Vagina (tissue), 2 donors: Measurements from ENCODE around the gene WDR20. TPM values are rescaled to one million over a fixed set of nuclear protein-coding genes. Genes with fewer than 3 reads are reported as not detected.

Experiments
- DNase-seq, 2 donors: peaks; one replicate each; pipeline ENCODE4 v3.0.0-alpha.2; 2017; ENCODE audit errors: extremely low spot score in 2 of 2
- H3K27ac ChIP-seq: fragments of 200-600 bp; sonication (generic); one replicate; pipeline ENCODE4 v1.5.1; 2019
- H3K27me3 ChIP-seq: fragments of 200-600 bp; sonication (generic); one replicate; pipeline ENCODE4 v1.5.1; 2019
- H3K36me3 ChIP-seq, 2 donors: fragments of 200-600 bp; sonication (generic); one replicate each; pipeline ENCODE4 v1.5.1; 2017 to 2019
- H3K4me1 ChIP-seq: fragments of 200-600 bp; sonication (generic); one replicate; pipeline ENCODE4 v1.5.1; 2019
- H3K4me3 ChIP-seq, 2 donors: fragments of 200-600 bp; sonication (generic); 1 replicate in 1 of 2; 2 replicates in 1 of 2; pipeline ENCODE4 v1.5.1; 2016 to 2019
- H3K9me3 ChIP-seq: fragments of 200-600 bp; sonication (generic); one replicate; pipeline ENCODE4 v1.5.1; 2019
- CTCF ChIP-seq, 3 experiments: fragments of 450-650 bp in 2 of 3; fragments of 200-600 bp in 1 of 3; sonication (generic) in 1 of 3; IDR thresholded peaks; one replicate each; pipeline ENCODE4 v1.5.1; 2017 to 2019; ENCODE audit warnings: antibody characterized with exemption in 3 of 3, mild to moderate bottlenecking in 2 of 3, moderate library complexity in 2 of 3
- POLR2A ChIP-seq, 2 donors: fragments of 450-650 bp; IDR thresholded peaks; one replicate each; pipeline ENCODE4 v1.6.1; 2017; ENCODE audit warnings: antibody characterized with exemption in 2 of 2, mild to moderate bottlenecking in 2 of 2, moderate library complexity in 2 of 2
- POLR2AphosphoS5 ChIP-seq, 2 donors: sonication (generic); formaldehyde crosslinking; IDR thresholded peaks; one replicate each; pipeline ENCODE4 v1.9.0; 2017; ENCODE audit warnings: antibody characterized with exemption in 2 of 2, mild to moderate bottlenecking in 2 of 2, low read depth in 1 of 2; ENCODE audit not compliant: insufficient read depth in 1 of 2
- intact Hi-C: fragments of 100-400 bp; cut with DNase I; formaldehyde crosslinking; loops from one replicate; pipeline ENCODE4 v1.15.1; 2023
- total RNA-seq: library from RNA; depleted of rRNA; stranded (reverse); fragments of >200 nt; gene quantifications from one replicate; pipeline ENCODE4 v1.2.3, GENCODE V29; 2016

Gene WDR20
- total RNA-seq, 1 donor from 2014 or later: 24.8 TPM

GRCh38 chr14:102117852-102118251 lies 21.8 kb upstream of the WDR20 start:
- Histone ChIP-seq H3K36me3 (no peaks in the 10 kb centered on the region), H3K27me3 (no peaks in the 10 kb centered on the region), H3K4me1 (no peaks in the 10 kb centered on the region), H3K9me3 (no peaks in the 10 kb centered on the region), H3K27ac (no peak overlapping the region), H3K4me3 (no peak overlapping the region)
- DNase-seq: no peak
- intact Hi-C loops: no loop called here
- TF ChIP-seq POLR2A (IDR thresholded peaks at IDR 0.05): no peak
- no peak for TF ChIP-seq POLR2AphosphoS5 (IDR thresholded peaks at IDR 0.05; ENCODE audit: insufficient read depth in 1 of 2, low read depth in 1 of 2)
- TF ChIP-seq CTCF (IDR thresholded peaks at IDR 0.05): no peak

- Histone ChIP-seq H3K27ac (no peak overlapping the region), H3K9me3 (no peaks in the 10 kb centered on the region), H3K36me3 (no peaks in the 10 kb centered on the region), H3K4me1 (peaks cover 2% of the 10 kb centered on the region), H3K4me3 (no peak overlapping the region), H3K27me3 (no peaks in the 10 kb centered on the region)
- DNase-seq: no peak
- intact Hi-C loops: no loop called here
- TF ChIP-seq POLR2A (IDR thresholded peaks at IDR 0.05) (no peak), CTCF (IDR thresholded peaks at IDR 0.05) (no peak), POLR2AphosphoS5 (IDR thresholded peaks at IDR 0.05; ENCODE audit: insufficient read depth in 1 of 2, low read depth in 1 of 2) (no peak)
These were observed 18.8 kb upstream of the WDR20 start for GRCh38 chr14:102120888-102121287.

GRCh38 chr14:102121567-102121966 lies 18.1 kb upstream of the WDR20 start:
- Histone ChIP-seq H3K9me3 (no peaks in the 10 kb centered on the region), H3K27ac (no peak overlapping the region), H3K4me1 (peaks cover 4% of the 10 kb centered on the region), H3K36me3 (no peaks in the 10 kb centered on the region), H3K27me3 (no peaks in the 10 kb centered on the region), H3K4me3 (no peak overlapping the region)
- TF ChIP-seq CTCF (IDR thresholded peaks at IDR 0.05) (no peak), POLR2AphosphoS5 (IDR thresholded peaks at IDR 0.05; ENCODE audit: insufficient read depth in 1 of 2, low read depth in 1 of 2) (no peak), POLR2A (IDR thresholded peaks at IDR 0.05) (no peak)
- intact Hi-C loops: no loop called here
- DNase-seq: no peak

- no peak for TF ChIP-seq POLR2AphosphoS5 (IDR thresholded peaks at IDR 0.05; ENCODE audit: insufficient read depth in 1 of 2, low read depth in 1 of 2)
- TF ChIP-seq POLR2A (IDR thresholded peaks at IDR 0.05): no peak
- TF ChIP-seq CTCF (IDR thresholded peaks at IDR 0.05): no peak
- no peaks in the 10 kb centered on the region for H3K9me3 ChIP-seq
- H3K4me3 ChIP-seq: no peak overlapping the region
- intact Hi-C loops: no loop called here
- peaks cover 4% of the 10 kb centered on the region for H3K4me1 ChIP-seq
- no peaks in the 10 kb centered on the region for H3K27me3 ChIP-seq
- H3K36me3 ChIP-seq: no peaks in the 10 kb centered on the region
- H3K27ac ChIP-seq: no peak overlapping the region
- DNase-seq: no peak
These were observed 15.3 kb upstream of the WDR20 start for GRCh38 chr14:102124419-102124818.

- H3K4me3 ChIP-seq: no peak overlapping the region
- intact Hi-C loops: no loop called here
- no peak overlapping the region for H3K27ac ChIP-seq
- H3K9me3 ChIP-seq: no peaks in the 10 kb centered on the region
- no peak for TF ChIP-seq POLR2AphosphoS5 (IDR thresholded peaks at IDR 0.05; ENCODE audit: insufficient read depth in 1 of 2, low read depth in 1 of 2)
- TF ChIP-seq CTCF (IDR thresholded peaks at IDR 0.05): no peak
- no peak for TF ChIP-seq POLR2A (IDR thresholded peaks at IDR 0.05)
- H3K36me3 ChIP-seq: no peaks in the 10 kb centered on the region
- no peaks in the 10 kb centered on the region for H3K27me3 ChIP-seq
- peaks cover 4% of the 10 kb centered on the region for H3K4me1 ChIP-seq
- no peak for DNase-seq
These were observed 14.2 kb upstream of the WDR20 start for GRCh38 chr14:102125546-102125945.
